HG02571 (cell line): ENCODE measurements around the gene TMEM132D.

Experiments
- ATAC-seq: cut with Tn5 transposase; IDR thresholded peaks from one replicate; pipeline ENCODE4 v1.9.1; 2021; ENCODE audit warnings: mild to moderate bottlenecking, moderate library complexity; ENCODE audit not compliant: unreplicated experiment

Gene TMEM132D

DNA sequence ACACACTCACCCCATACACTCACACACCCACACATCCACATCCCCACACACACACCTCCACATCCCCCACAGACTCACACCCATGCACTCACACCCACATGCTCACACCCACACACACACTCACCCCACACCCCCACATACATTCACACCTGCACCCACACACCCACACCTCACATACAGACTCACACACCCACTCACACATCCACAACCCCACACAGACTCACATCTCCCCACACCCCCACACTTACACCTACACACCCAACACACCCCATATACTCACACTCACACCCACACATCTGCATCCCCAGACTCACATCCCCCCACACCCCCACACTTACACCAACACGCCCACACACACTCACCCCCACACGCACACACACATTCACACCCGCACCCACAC lies 878.8 kb downstream of the TMEM132D start:
- no peak for ATAC-seq
